ENCODE data around the gene CCDC194. TPM values are rescaled to one million over a fixed set of nuclear protein-coding genes. Genes with fewer than 3 reads are reported as not detected.

CCDC194 gene
- total RNA-seq, 1 donor from 2014 or later: not detected

DNA sequence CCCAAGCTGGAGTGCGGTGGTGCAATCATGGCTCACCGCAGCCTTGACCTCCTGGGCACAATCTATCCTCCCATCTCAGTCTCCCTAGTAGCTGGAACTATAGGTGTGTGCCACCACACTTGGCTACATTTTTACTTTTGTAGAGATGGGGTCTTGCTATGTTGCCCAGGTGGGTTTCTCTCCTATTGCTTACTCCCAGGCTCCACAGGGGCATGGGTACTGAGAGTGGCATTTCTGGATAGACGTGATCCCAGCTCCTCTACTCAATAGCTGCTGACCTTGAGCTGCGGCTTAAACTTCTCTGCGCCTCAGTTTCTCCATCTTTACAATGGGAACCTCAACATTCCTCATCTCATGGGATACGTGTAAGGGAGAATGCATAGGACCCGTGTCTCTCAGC is 37.4 kb upstream of the CCDC194 start:
- Mint-ChIP-seq H3K9me3 (no peaks in the 10 kb centered on the region), H3K27ac (ENCODE audit: unreplicated experiment) (no peak overlapping the region), H3K4me1 (peaks cover 9% of the 10 kb centered on the region), H3K36me3 (ENCODE audit: low read depth) (no peaks in the 10 kb centered on the region), H3K27me3 (ENCODE audit: low read depth) (no peaks in the 10 kb centered on the region), H3K4me3 (no peak overlapping the region)
- DNase-seq (ENCODE audit: low read depth, low spot score): no peak
- TF ChIP-seq, protein P1, sequence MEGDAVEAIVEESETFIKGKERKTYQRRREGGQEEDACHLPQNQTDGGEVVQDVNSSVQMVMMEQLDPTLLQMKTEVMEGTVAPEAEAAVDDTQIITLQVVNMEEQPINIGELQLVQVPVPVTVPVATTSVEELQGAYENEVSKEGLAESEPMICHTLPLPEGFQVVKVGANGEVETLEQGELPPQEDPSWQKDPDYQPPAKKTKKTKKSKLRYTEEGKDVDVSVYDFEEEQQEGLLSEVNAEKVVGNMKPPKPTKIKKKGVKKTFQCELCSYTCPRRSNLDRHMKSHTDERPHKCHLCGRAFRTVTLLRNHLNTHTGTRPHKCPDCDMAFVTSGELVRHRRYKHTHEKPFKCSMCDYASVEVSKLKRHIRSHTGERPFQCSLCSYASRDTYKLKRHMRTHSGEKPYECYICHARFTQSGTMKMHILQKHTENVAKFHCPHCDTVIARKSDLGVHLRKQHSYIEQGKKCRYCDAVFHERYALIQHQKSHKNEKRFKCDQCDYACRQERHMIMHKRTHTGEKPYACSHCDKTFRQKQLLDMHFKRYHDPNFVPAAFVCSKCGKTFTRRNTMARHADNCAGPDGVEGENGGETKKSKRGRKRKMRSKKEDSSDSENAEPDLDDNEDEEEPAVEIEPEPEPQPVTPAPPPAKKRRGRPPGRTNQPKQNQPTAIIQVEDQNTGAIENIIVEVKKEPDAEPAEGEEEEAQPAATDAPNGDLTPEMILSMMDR (conservative IDR thresholded peaks at IDR 0.05): no peak

DNA sequence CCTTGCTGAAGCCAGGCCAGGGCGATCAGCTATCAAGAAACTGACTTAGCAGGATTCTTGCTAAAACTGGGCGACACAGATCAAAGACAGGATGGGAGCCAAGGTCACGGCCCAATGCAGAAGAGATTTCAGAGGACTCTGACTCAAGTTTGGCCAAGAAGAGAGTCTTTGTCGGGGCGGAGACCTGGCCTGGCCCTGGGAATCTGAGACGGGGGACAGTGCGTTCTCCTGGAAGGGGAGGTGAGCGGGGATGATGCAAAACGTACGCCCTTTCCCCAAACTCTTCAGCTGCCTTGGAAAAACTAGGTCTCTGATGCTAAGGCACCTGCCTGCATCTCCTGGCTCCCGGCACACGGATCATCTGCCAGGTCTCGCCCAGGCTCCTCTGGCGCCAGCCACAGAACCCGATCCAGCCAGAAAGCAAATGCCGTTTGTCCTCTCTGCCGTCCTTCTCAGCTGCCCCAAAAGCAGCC is 35.7 kb upstream of the CCDC194 start:
- H3K27ac Mint-ChIP-seq (ENCODE audit: unreplicated experiment): no peak overlapping the region
- no peaks in the 10 kb centered on the region for H3K9me3 Mint-ChIP-seq
- H3K4me1 Mint-ChIP-seq: peaks cover 9% of the 10 kb centered on the region
- H3K27me3 Mint-ChIP-seq (ENCODE audit: low read depth): no peaks in the 10 kb centered on the region
- no peak overlapping the region for H3K4me3 Mint-ChIP-seq
- DNase-seq (ENCODE audit: low read depth, low spot score): no peak
- H3K36me3 Mint-ChIP-seq (ENCODE audit: low read depth): no peaks in the 10 kb centered on the region
- TF ChIP-seq, protein P1 (conservative IDR thresholded peaks at IDR 0.05): no peak

DNA sequence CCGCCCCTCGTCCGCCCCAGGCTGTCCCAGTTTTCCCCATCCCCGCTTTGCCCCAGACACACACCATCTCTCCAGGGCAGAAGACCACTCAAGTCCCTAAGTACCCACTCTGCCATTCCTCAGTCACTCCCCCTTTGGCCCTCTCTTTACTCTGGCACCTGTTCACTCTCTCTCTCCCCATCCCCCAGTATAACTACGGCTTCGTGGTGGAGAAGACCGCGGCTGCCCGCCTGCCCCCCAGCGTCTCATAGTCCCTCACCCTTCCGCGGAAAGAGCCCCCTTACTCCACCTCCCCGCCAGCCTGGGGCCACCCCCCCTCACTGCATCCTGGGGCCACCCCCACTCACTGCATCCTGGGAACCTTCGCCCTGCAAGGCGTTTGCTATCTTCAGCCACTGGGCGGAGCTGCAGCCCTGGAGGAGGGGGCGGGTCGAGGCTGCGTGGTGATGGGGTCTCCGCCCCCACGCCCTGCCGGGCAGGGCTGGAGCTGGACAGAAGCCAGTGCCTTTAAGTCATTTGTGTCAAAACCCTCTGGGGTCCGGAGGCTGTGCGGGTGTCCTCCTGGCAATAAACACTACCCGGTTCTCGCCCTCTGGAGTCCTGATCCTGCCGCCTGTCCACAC is 30.9 kb upstream of the CCDC194 start:
- Mint-ChIP-seq H3K27ac (ENCODE audit: unreplicated experiment) (peak overlapping the region; percentile 12), H3K36me3 (ENCODE audit: low read depth) (no peaks in the 10 kb centered on the region), H3K27me3 (ENCODE audit: low read depth) (no peaks in the 10 kb centered on the region), H3K4me3 (peak overlapping the region; percentile 72), H3K9me3 (no peaks in the 10 kb centered on the region), H3K4me1 (peaks cover 14% of the 10 kb centered on the region)
- DNase-seq (ENCODE audit: low read depth, low spot score): peak; percentile 76
- TF ChIP-seq, protein P1 (conservative IDR thresholded peaks at IDR 0.05): peak; percentile 59

DNA sequence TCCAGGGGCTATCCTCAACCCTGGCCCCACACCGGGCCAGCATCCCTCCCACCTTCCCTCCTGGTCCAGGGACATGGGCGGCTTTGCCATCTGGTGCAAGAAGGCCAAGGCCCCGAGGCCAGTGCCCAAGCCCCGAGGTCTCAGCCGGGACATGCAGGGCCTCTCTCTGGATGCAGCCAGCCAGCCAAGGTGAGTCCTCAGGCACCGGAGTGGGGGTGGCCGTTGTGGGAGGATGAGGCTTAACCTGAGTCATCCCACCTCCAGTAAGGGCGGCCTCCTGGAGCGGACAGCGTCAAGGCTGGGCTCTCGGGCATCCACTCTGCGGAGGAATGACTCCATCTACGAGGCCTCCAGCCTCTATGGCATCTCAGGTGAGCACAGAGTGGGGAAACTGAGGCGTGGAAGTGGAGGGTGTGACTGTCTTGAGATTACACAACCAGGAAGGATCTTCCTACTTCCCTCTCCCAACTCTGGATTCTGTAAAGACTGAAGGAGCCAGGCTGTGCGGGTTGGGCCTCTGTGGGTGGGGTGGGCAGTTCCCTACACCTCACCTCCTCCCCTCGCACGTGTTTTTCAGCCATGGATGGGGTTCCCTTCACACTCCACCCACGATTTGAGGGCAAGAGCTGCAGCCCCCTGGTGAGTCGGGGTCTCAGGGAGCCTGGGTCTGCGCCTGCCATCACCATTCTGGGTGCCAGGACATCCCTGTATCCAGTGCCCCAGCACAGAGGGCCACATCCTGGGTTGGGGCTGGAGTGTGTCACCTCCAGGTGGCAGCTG is 29.6 kb upstream of the CCDC194 start:
- TF ChIP-seq, protein P1 (conservative IDR thresholded peaks at IDR 0.05): no peak
- DNase-seq (ENCODE audit: low read depth, low spot score): no peak
- Mint-ChIP-seq H3K9me3 (no peaks in the 10 kb centered on the region), H3K4me3 (peak overlapping the region; percentile 23), H3K27ac (ENCODE audit: unreplicated experiment) (no peak overlapping the region), H3K4me1 (peaks cover 16% of the 10 kb centered on the region), H3K36me3 (ENCODE audit: low read depth) (no peaks in the 10 kb centered on the region), H3K27me3 (ENCODE audit: low read depth) (peaks cover 4% of the 10 kb centered on the region)

DNA sequence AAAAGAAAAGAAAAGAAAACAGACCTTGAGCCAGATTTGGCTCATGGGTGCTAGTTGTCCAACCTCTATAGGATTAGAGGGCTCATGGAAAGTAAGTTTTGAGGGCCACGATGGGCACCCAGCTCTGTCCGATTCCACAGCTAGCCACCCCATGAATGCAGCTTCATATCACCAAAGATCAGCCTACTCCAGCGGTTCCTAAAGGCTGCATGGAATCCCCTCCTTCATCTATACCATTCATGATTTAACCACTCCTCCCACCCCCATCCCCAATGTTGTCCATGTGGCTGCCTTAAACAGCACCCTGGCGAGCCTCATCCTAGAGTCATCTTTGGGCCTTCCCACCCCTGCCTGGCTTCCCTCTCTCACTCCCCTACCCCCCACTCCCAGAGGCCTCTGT is 27.9 kb upstream of the CCDC194 start:
- H3K4me3 Mint-ChIP-seq: peak overlapping the region; percentile 81
- peaks cover 9% of the 10 kb centered on the region for H3K27me3 Mint-ChIP-seq (ENCODE audit: low read depth)
- peaks cover 16% of the 10 kb centered on the region for H3K4me1 Mint-ChIP-seq
- no peaks in the 10 kb centered on the region for H3K36me3 Mint-ChIP-seq (ENCODE audit: low read depth)
- no peak overlapping the region for H3K27ac Mint-ChIP-seq (ENCODE audit: unreplicated experiment)
- TF ChIP-seq, protein P1 (conservative IDR thresholded peaks at IDR 0.05): no peak
- no peak for DNase-seq (ENCODE audit: low read depth, low spot score)
- no peaks in the 10 kb centered on the region for H3K9me3 Mint-ChIP-seq
